RWPE1 (cell line): ENCODE results near the gene COL6A6.
"Not testable (repeated sequence)": the region's sequence is repeated elsewhere in the genome, so short reads cannot be mapped to it uniquely, and the experiment has no call there.

Experiments used
- CTCF ChIA-PET: fragments of 350-600 bp; sonication (Branson Sonifier 250); formaldehyde crosslinking; extraction: SDS; loops from one replicate; lab custom pipeline; 2021; lab: Yijun Ruan, JAX
- POLR2A ChIA-PET: fragments of 400-600 bp; formaldehyde crosslinking; extraction: SDS; loops from one replicate; lab custom pipeline; 2020; ENCODE audit warnings: antibody characterized with exemption; ENCODE audit not compliant: low non-redundant PET; lab: Yijun Ruan, JAX
- DNase-seq: peaks from one replicate; pipeline ENCODE4 v3.0.0; 2012; ENCODE audit warnings: low spot score
- H3K27ac ChIP-seq: fragments of 450-650 bp; 2 replicates; pipeline ENCODE4 v1.5.1; 2017
- CTCF ChIP-seq: fragments of 450-650 bp; conservative IDR thresholded peaks from 2 replicates; pipeline ENCODE4 v1.5.1; 2017; ENCODE audit warnings: low read depth, mild to moderate bottlenecking

The COL6A6 gene

GRCh38 chr3:130543322-130543721, 26.3 kb downstream of the COL6A6 start:
- no peak for DNase-seq
- ChIA-PET CTCF (no interaction called here), POLR2A (no interaction called here)
- H3K27ac ChIP-seq: no peak overlapping the region
- no peak for TF ChIP-seq CTCF

GRCh38 chr3:130546920-130547679, 30.1 kb downstream of the COL6A6 start:
- POLR2A ChIA-PET: no interaction called here
- TF ChIP-seq CTCF: no peak

GRCh38 chr3:130547680-130548065, 30.7 kb downstream of the COL6A6 start:
- CTCF ChIA-PET, POLR2A ChIA-PET, DNase-seq, H3K27ac ChIP-seq: not testable (repeated sequence)

More at GRCh38 chr3:130546920-130547679, 30.1 kb downstream of the COL6A6 start:
- CTCF ChIA-PET: no interaction called here
- no peak for DNase-seq
- no peak overlapping the region for H3K27ac ChIP-seq

GRCh38 chr3:130548356-130548755, 31.4 kb downstream of the COL6A6 start:
- CTCF ChIA-PET: interaction anchor here (0.6 kb wide), 1 partner anchor 42 kb away, joined by 4 read pairs; no protein-coding TSS in a partner anchor
- no peak overlapping the region for H3K27ac ChIP-seq
- TF ChIP-seq CTCF: no peak
- POLR2A ChIA-PET: no interaction called here
- no peak for DNase-seq

GRCh38 chr3:130557336-130558035, 40.5 kb downstream of the COL6A6 start:
- H3K27ac ChIP-seq: no peak overlapping the region
- TF ChIP-seq CTCF: no peak
- no peak for DNase-seq
- CTCF ChIA-PET: no interaction called here
- POLR2A ChIA-PET: no interaction called here

- POLR2A ChIA-PET: no interaction called here
Measured at GRCh38 chr3:130558366-130558765, 41.4 kb downstream of the COL6A6 start.

More at GRCh38 chr3:130558366-130558765, 41.4 kb downstream of the COL6A6 start:
- DNase-seq: no peak
- no peak overlapping the region for H3K27ac ChIP-seq
- CTCF ChIA-PET: no interaction called here
- TF ChIP-seq CTCF: no peak
